NCI-H524 treated with DMSO at 0.1 percent for 48 hours (cell line): ENCODE measurements around the gene CNOT6L.
"Not testable (repeated sequence)": the region's sequence is repeated elsewhere in the genome, so short reads cannot be mapped to it uniquely, and the experiment has no call there.

ENCODE experiments used
- DNase-seq: peaks from one replicate; lab custom pipeline; 2025; lab: John Stamatoyannopoulos, UW

CNOT6L gene

GRCh38 chr4:77782102-77782835 is 36.9 kb downstream of the CNOT6L start:
- no peak for DNase-seq

- not testable (repeated sequence) for DNase-seq
Measured at GRCh38 chr4:77780762-77781161, 38.4 kb downstream of the CNOT6L start.

- no peak for DNase-seq
Measured at GRCh38 chr4:77777135-77777807, 41.9 kb downstream of the CNOT6L start.

- no peak for DNase-seq
Measured at GRCh38 chr4:77776182-77777134, 42.7 kb downstream of the CNOT6L start.

GRCh38 chr4:77773101-77773500 is 46.1 kb downstream of the CNOT6L start:
- DNase-seq = no peak

- DNase-seq = no peak
Measured at GRCh38 chr4:77771566-77771965, 47.6 kb downstream of the CNOT6L start.

GRCh38 chr4:77765720-77766119 is 53.4 kb downstream of the CNOT6L start:
- DNase-seq = no peak

GRCh38 chr4:77762531-77762930 is 56.6 kb downstream of the CNOT6L start:
- DNase-seq = no peak

GRCh38 chr4:77761595-77761994 is 57.6 kb downstream of the CNOT6L start:
- DNase-seq = no peak

- DNase-seq = no peak
Measured at GRCh38 chr4:77758804-77759203, 60.4 kb downstream of the CNOT6L start.

GRCh38 chr4:77751764-77752163 is 67.4 kb downstream of the CNOT6L start:
- DNase-seq = no peak

GRCh38 chr4:77745792-77746191 is 73.4 kb downstream of the CNOT6L start:
- DNase-seq = no peak

GRCh38 chr4:77742054-77742453 is 77.1 kb downstream of the CNOT6L start:
- DNase-seq = no peak

- no peak for DNase-seq
Measured at GRCh38 chr4:77740480-77740879, 78.7 kb downstream of the CNOT6L start.

- no peak for DNase-seq
Measured at GRCh38 chr4:77734928-77735327, 84.2 kb downstream of the CNOT6L start.

- no peak for DNase-seq
Measured at GRCh38 chr4:77731656-77732055, 87.5 kb downstream of the CNOT6L start.

- no peak for DNase-seq
Measured at GRCh38 chr4:77728420-77728819, 90.7 kb downstream of the CNOT6L start.

GRCh38 chr4:77721073-77721472 is 98.1 kb downstream of the CNOT6L start:
- no peak for DNase-seq

- not testable (repeated sequence) for DNase-seq
Measured at GRCh38 chr4:77718500-77718899, 100.7 kb downstream of the CNOT6L start.

- DNase-seq = no peak
Measured at GRCh38 chr4:77715414-77716290, 103.5 kb downstream of the CNOT6L start.

- no peak for DNase-seq
Measured at GRCh38 chr4:77714514-77714913, 104.7 kb downstream of the CNOT6L start.

GRCh38 chr4:77713884-77714283 is 105.3 kb downstream of the CNOT6L start:
- DNase-seq = no peak
